ENCODE results near the gene KLHL29.

GRCh38 chr2:23524261-23524706 lies 139.3 kb downstream of the KLHL29 start:
- no peak for TF ChIP-seq CTCF (IDR thresholded peaks at IDR 0.05; ENCODE audit: insufficient read depth, low read length)
- no peak for TF ChIP-seq POLR2AphosphoS5 (IDR thresholded peaks at IDR 0.05; ENCODE audit: low read depth)
- no peak for TF ChIP-seq SPI1 (IDR thresholded peaks at IDR 0.05; ENCODE audit: borderline replicate concordance, low read depth)

Measured in HL-60 (cell line).